HG03457 (cell line): Measurements from ENCODE around the gene SCGB1D2.
"Not testable (repeated sequence)": the region's sequence is repeated elsewhere in the genome, so short reads cannot be mapped to it uniquely, and the experiment has no call there.

Source experiments
- ATAC-seq: cut with Tn5 transposase; IDR thresholded peaks from one replicate; pipeline ENCODE4 v1.9.1; 2021; ENCODE audit warnings: moderate number of reproducible peaks; ENCODE audit not compliant: unreplicated experiment

The SCGB1D2 gene, protein sequence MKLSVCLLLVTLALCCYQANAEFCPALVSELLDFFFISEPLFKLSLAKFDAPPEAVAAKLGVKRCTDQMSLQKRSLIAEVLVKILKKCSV

DNA sequence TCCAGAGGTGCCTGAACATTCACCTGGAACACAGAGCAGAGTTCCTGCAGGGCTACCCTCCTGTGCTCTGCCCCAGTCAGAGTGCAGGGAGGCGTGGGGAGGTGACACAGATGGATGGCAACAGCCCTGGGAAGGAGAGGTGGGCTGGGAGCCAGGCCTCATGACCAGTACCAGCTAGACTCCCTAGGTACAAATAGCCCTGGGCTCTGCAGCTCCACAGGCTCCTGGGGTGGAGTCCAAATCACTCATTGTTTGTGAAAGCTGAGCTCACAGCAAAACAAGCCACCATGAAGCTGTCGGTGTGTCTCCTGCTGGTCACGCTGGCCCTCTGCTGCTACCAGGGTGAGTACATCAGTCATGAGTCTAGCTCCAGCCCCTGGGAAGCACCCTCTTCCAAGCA lies at the start of gene SCGB1D2:
SCGB1D2 (plus strand) TSS at position 219 of the 400 bp plus-strand sequence; CDS start at position 288, 69 bp downstream.
- ATAC-seq = no peak

DNA sequence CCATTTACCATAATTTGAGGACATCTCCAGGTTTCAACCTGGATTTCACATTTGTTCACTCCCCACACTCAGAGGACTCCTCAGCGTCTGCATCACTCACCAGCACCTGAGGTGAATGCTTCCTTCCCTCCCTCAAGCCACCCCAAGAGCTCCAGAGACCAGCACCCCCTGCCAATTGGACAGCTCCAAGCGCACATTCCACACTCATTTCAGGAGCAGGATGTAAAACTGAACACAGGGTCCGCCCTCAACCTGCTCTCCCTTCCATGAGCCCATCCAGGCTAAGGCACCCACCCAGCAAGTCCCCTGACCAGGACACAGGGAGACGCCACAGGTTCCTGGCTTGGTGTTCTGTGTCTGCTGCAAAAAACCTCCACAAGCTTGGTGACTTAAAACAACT lies 48.1 kb upstream of the SCGB1D2 start:
- no peak for ATAC-seq

DNA sequence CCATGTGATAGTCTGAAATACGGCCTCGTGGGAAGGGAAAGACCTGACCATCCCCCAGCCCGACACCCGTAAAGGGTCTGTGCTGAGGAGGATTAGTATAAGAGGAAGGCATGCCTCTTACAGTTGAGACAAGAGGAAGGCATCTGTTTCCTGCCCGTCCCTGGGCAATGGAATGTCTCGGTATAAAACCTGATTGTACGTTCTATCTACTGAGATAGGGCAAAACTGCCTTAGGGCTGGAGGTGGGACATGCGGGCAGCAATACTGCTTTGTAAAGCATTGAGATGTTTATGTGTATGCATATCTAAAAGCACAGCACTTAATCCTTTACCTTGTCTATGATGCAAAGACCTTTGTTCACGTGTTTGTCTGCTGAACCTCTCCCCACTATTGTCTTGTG lies 47.0 kb upstream of the SCGB1D2 start:
- not testable (repeated sequence) for ATAC-seq

DNA sequence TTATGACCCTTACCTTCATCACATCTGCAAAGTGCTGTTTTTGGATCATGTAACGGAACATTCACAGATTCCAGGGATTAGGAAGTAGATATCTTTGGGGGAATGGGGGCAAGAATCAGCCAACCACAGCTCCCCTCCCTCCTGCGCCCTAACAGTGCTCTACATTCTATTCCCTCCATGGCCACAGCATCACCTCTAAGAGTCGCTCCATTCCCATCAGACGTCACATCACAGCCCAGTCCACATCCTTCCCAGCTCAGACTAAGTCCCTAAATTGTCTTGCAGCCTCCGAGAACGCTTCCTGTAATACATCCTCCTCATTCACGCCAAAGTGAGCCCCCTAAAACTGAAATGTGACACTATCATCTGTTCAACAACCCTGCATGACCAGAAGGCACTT lies 46.1 kb upstream of the SCGB1D2 start:
- no peak for ATAC-seq

DNA sequence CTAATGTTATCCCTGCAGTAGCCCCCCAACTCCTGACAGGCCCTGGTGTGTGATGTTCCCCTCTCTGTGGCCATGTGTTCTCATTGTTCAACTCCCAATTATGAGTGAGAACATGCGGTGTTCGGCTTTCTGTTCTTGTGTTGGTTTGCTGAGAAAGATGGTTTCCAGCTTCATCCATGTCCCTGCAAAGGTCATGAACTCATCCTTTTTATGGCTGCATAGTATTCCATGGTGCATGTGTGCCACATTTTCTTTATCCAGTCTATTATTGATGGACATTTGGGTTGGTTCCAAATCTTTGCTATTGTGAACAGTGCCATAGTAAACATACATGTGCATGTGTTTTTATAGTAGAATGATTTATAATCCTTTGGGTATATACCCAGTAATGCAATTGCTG lies 44.6 kb upstream of the SCGB1D2 start:
- not testable (repeated sequence) for ATAC-seq

DNA sequence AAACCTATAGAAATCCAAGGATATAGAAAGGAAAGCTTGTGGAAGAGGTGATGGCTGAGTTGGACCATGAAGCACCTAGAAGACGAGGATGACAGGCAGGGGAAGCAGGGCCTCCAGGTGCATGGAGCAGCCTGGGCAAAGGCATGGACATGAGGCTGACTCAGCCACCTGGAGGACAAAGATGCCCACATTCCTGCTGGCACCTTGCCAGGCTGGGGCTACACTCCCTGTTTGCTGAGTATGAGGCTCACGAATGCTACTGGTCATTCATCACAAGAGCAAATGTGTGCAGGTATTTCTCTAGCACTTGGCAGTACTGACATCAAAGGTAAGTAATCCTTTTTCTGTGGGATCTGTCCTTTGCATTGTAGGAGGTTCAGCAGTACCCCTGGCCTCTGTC lies 40.7 kb upstream of the SCGB1D2 start:
- ATAC-seq = no peak

DNA sequence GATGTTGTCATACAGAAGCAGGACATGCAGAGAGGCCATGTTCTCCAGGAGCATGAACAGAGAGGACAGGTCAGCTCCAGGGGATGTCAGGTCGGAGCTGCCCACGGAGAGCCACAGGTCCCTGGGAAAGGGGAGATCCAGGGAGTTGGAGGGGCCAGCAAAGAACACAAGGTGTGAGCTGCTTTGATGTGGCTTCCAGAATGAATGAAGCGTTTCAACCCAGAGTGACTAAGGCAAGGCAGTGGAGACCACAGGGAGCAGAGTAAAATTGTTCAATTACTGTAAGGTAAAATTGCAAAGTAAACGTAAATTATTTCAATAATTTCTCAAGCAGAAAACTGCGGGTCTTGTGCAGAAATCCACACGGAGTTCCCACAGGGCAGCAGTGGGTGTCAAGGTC lies 39.1 kb upstream of the SCGB1D2 start:
- no peak for ATAC-seq

DNA sequence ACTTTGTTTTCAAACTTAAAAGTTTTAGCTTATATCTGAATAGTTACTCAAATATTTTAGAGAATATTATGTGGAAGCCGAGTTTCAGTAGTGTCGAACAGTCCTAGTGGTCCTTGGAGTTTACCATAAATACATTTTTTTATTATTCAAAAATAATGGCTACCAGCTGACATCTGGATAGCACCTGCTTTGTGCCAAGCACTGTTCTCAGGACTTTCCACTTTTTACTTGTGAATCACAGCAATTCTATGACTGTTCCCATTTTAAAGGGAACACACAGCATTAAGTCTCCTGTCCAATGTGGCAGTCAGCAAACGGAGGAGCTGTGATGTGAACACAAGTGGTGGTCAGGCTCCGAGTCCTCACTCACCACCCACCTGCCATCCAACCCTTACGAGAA lies 37.6 kb upstream of the SCGB1D2 start:
- ATAC-seq = no peak

DNA sequence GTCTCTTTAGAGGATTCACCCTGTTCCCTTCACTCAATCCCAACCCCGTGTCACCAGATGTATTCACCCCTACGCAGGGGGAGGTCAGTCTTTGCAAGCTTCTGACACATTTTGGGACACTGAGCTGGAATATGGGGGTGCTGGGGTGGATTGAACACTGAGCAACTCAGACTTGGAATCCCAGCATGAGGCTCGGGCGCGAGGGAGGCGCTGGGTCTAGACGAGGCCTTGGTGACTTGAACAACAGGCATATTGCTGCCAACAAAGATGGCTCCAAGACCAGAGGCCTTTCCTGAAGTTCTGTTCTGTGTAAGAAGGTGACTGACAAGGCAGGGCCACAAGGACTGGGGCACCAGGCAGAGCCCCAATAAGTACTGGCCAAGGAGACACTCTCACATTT lies 36.6 kb upstream of the SCGB1D2 start:
- no peak for ATAC-seq

DNA sequence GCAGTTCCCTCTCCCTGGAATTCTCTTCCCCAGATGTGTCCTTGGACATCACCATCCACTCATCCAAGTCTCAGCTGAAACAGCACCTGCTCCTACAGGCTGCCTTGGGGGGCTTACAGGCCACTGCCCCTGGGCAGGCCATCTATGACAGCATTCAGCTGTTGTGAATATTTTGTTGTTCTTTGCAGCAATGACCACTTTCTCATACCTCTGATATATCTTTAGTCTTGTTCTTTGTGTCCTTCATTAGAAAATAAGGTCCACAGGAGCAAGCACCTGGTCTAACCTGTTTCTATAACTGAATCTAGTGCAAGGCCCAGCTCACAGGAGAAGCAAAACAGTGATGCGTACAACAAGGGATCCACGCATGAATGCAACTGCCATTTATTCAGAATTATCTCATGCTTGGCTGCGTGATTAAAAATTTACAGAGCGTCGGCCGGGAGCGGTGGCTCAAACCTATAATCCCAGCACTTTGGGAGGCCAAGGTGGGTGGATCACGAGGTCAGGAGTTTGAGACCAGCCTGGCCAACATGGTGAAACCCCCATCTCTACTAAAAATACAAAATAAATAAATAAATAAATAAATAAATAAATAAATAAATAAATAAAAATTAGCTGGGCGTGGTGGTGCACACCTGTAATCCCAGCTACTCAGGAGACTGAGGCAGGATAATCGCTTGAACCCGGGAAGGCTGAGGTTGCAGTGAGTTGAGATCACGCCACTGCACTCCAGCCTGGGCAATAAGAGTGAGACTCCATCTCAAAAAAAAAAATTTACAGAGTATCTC lies 35.6 kb upstream of the SCGB1D2 start:
- ATAC-seq = not testable (repeated sequence)

DNA sequence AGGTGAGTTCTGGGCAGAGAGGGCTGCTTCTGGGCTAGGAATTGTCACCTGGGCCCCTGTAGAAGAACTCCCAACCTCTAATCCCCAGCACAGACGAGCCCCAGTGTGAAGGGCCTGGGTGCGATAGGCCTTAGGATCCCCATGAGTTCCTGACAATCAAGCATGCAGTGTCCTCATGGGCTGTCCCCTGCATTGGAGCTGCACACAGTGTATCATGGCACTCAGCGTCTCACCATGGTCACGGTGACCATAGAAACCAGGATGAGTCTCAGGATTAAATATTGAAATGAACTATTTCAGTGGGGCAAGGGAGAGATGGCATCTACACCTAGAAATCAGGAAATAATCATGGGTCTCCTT lies 33.3 kb upstream of the SCGB1D2 start:
- no peak for ATAC-seq

DNA sequence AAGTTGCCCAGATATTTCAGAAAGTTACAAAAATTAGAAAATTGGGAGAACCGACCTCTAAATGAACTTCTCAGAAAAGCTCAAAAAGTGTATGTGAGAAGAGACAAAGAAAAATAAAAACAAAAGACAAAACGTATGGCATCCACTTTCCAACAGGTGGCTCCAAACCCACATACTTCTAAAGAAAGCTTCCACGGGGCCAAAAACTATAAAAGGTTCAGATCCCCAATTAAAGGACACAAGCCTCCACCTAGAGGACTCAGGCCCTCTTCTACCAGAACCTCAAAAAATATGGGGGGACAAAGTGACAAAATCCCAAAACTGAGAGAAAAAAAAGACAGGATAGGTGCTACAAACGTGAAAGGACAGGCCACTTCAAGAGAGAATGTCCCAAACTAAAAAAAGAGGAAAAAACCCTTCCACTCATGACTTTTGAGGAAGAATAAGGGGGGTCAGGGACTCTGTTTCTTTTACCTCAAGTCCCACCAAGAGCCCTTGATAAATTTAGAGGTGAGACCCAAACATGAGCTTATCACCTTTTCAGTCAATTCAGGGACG lies 24.8 kb upstream of the SCGB1D2 start:
- no peak for ATAC-seq

DNA sequence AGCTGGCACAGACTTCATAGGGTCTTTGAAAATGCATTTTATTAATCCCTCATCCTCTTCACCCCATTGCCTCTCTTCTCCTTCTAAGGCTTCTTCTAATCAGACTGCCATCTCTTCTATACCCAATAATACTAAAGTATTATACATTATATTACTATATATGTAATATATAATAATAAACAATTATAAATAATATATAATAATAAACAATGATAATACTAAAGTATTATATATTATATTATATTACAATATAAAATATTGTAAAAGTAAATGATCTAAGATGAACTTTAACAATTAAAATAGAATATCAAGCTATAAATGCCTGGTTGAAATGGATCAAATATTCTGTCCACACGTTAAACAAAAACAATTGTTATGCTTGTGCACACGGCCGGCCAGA lies 20.5 kb upstream of the SCGB1D2 start:
- no peak for ATAC-seq

DNA sequence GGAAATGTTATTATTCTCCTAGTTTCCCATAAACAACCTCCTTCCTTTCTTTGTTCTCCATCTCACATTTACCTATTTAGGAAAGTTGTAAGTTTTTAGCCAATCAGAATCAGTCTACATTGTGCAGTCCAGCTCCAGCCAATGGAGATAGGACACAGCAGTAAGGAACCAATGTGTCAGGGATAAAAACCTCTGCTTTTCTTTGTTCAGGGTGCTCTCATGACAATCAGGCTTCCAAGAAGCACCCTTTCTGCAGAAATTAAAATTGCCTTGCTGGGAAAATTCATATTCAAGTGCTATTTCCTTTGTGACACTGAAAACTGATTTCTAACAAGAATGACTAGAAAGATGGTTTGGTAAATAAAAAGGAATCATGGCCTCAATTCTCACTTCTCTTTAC lies 18.9 kb upstream of the SCGB1D2 start:
- ATAC-seq = no peak

DNA sequence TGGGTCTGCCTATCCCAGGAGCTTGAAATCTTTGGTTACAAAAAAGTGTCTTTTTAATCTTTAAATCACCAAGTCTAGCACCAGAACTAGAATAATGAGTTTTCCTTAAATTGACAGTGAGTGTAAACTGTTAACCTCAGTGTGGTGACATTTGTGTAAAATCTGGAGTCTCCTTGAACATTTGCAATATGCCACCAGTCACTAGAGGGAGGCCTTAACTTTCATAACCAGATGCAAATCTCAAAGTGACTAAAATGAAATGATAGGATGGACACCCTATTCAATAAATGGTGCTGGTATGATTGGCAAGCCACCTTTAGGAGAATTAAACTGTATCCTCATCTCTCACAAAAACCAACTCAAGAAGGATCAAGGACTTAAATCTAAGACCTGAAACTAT lies 8.3 kb upstream of the SCGB1D2 start:
- ATAC-seq = no peak

DNA sequence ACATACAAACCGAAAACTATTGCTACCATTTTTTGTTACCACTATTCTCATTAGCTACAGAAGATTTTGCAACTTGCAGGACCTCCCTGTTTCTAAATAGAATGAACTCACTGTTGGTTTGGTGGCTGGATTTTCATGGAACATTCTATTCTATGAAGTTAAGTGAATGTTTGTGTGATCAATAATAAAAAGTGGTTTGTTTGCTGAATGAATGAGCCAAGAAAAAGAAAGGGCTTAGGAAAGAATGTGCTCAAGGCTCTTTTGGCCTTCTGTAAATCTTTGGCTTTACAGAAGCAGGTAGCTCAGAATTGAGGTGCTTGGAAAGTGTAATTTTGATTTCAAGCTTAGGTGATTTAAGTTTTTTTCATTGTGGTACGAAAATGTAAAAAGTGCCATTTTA lies 5.9 kb upstream of the SCGB1D2 start:
- ATAC-seq = no peak

DNA sequence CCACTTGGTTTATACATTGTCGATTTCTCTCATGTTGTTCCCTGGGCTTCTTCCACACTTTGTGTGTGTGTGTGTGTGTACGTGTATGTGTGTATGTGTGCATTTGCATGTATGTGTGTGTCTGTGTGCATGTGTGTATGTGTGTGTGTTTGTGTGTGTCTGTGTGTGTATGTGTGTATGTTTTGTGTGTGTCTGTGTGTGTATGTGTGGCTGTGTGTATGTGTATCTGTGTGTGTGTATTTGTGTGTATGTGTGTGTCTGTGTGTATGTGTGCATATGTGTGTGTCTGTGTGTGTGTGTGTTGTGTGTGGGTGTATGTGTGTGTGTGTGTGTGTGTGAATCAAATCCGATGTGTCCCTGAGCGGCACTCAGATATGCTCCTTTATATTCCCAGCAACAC lies 4.5 kb upstream of the SCGB1D2 start:
- ATAC-seq = no peak

DNA sequence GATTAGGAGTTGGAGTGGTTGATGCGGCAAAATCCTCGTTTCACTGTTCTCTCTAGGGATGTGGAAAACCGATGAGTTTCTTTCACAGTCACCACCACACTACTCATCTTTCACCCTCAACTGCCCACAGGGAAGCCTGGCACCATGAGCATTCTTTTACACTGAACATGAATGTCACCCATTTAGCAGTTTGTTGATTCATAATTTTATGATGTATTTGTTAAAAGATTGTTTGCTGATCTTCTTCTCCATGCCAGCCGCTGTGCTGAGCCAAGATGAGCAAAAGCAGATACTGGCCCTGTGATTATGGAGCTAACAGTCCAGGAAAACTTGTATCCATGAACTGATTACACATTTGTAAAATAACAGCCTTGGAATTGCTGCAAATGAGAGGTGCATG lies 3.9 kb upstream of the SCGB1D2 start:
- no peak for ATAC-seq

DNA sequence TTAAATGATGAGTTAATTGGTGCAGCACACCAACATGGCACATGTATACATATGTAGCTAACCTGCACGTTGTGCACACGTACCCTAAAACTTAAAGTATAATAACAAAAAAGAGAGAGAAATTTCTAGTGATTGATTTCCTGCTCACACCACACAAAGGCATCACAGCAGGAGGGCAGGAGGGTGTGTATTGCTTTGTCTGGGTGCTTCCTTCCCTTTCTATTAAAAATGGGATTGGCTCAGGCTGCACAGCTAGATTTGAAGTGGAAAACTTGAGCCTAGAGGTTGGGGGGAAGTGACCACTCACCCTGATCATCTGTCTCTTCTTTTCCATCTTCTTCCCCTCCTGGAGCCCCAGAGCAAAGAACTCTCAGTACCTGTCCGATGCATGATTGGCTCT lies 944 bp upstream of the SCGB1D2 start:
- ATAC-seq = no peak

DNA sequence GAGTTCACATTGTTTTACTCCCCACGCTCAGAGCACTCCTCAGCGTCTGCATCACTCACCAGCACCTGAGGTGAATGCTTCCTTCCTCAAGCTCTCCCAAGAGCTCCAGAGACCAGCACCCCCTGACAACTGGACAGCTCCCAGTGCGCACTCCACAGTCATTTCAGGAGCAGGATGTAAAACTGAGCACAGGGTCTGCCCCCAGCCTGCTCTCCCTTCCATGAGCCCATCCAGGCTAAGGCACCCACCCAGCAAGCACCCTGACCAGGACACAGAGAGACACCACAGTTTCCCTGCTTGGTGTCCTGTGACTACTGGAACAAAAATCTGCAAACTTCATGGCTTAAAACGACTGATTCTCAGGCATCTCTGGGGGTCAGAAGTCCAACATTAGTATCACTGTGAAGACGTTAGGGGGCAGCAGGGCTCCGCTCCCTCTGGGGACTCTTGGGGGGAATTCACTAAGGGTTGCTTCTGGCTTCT lies 3.3 kb downstream of the SCGB1D2 start:
- ATAC-seq = no peak

DNA sequence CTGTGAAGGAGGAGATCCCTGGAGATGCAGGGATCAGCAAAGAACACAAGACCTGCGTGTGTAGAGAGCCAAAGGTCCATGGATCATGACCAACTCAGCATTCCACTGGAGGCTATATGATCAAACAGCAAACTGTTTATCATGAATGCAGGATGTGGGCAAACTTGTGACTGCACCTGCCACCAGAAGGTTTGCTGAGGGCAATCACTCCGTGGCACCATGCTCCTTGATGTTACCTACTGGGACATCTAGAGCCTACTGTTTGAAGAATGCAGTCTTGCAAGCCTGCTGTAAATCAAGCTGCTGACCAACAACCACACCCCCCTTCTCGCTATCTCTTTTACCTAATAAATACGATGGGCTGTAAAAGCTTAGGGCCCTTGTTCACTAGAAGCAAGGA lies 9.7 kb downstream of the SCGB1D2 start:
- no peak for ATAC-seq

DNA sequence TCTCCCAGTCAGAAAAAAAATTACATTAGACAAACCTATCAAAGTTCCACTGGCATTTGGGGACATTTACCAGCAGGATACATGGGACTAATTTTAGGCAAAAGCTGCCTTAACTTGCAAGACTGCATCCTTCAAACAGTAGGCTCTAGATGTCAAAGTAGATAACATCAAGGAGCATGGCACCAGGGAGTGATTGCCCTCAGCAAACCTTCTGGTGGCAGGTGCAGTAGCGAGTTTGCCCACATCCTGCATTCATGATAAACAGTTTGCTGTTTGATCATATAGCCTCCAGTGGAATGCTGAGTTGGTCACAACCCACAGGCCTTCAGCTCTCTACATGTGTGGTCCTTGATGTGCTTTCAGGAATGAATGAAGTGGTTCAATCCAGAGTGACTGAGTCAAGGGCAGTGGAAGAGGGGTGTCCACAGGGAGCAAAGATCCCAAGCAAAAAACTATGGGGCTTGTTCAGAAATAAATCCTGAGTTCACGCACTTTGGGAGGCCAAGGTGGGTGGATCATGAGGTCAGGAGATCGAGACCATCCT lies 12.0 kb downstream of the SCGB1D2 start:
- ATAC-seq = no peak
